ENCODE data around the gene TPSD1.
"Not testable (repeated sequence)": the region's sequence is repeated elsewhere in the genome, so short reads cannot be mapped to it uniquely, and the experiment has no call there.

Gene TPSD1

DNA sequence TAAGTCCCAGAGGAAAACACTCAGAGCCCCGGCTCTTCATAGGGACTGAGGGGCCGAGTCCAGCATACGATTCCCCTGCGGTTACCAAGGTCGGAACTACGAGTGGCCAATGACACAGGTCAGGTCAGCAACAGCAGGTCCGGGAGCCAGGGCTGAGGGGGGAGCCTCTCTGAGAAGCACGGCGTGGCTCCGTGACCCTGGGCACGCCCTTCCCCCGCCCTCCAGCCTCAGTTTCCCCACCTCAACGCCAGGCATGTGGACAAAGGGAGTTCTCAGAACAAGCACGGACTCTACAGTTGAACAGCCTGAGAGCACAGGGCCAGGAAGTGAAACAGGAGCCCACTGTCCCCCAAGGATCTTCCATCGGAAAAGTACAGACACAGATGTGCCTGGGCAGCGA lies 25.6 kb downstream of the TPSD1 start:
- no peak for DNase-seq (ENCODE audit: low spot score)

DNA sequence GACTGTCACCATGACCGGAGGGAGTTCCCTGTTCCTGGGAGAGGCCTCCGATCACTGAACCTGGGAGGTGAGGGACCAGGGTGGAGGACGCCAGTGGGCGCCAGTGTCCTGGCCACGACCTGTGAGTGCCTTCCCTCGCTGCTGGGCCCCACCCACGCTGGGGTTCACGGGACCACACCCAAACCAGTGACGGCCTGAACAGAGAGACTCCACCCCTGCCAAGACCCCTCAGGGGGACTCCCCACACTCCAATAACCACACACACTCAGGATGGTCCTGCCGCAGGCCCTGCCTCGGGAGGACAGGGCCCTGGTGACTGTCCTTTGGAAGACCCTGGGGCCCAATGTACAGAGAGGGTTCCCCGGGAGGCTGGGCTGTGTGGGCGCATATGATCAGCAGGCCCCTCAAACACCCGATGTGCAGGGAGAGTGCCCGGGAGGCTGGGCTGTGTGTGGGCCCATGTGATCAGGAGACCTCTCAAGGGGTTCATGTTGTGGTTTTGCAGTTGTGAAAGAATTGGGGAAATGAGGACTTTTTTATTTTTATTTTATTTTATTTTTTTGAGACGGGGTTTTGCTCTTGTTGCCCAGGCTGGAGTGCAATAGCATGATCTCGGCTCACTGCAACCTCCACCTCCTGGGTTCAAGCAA lies 26.6 kb downstream of the TPSD1 start:
- no peak for DNase-seq (ENCODE audit: low spot score)

DNA sequence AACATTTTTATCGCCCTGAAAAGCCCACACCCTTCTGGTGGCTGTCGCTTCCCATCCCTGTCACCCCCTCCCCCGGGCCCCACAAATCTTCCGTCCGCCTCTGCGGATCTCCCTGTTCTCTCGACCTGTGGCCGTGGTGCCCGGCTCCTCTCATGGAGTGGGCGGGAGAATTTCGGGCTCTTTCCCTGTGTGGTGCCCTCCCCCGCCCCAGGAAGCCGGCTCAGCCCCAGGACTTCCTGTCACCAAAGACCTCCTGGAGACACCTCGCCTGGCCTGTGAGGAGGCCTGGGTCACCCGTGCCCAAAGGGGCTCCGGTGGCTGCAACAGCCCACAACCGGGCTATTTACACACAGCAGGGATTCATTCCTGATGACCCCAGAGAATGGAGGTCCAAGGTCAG lies 27.4 kb downstream of the TPSD1 start:
- DNase-seq (ENCODE audit: low spot score), result no peak

DNA sequence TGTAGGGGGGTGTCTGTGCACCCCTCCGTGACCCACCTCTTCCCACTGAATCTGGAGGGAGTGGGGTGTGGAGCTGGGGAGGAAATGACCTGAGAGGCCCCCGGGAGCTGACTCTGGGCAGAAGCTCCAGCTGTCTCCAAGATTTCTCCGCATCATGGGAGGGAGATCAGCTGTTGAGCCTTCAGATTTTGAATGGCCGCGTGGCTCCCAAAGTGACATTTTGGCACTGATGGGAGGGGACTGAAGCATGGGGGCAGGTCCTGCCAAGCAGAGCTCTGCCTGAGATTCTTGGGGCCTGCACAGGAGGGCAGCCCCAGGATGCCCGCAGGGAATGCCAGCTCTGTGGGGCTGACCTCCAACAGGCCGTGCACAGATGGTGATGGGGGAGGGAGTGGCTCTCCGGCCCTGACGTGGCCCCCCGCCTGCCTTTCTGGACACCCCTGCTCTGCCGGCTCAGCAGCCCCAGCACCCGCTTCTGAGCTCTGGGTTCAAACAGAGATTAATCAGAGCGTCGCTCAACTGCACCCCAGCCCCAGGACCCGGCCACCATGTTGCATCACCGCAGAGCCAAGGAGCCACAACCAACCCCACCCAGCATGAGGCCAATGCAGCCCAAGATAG lies 28.2 kb downstream of the TPSD1 start:
- no peak for DNase-seq (ENCODE audit: low spot score)

DNA sequence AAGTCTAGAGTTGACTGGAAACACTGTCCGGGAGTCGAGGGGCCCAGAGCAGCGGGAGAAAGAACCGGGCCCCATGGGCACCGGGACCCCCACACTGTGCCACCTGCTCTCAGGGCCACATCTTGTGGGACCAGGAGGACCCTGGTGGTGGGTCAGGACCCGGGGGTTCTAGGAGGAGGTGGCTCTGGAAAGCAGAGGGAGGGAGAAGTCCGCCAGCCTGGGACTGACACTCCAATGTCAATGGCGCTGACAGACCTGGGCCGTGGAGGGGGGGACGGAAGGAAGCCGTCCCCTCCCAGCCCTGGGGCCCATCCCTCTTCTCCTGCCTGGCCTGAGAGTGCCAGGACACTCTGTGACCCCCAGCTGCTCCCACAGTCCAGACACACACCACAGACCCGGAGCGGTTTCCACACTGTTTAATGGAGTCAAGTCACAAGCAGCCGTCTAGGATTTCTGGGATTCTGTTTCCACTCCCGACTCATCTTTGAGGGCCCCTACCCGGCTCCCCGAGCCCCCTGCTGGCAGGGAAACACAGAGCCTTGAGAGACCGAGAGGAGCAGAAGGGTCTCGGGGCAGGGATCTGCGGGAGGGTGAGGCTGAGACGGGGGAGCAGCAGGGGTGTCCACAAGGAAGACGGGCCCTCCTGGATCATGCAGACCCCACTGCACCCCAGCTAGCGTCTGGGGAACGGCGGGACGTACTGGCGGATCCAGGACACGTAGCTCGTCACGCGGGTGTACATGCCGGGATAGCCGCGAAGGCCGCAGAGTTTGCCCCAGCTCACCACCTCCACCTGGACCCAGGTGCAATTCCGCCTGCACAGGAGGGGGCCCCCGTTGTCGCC lies 30.0 kb downstream of the TPSD1 start:
- DNase-seq (ENCODE audit: low spot score), result no peak

DNA sequence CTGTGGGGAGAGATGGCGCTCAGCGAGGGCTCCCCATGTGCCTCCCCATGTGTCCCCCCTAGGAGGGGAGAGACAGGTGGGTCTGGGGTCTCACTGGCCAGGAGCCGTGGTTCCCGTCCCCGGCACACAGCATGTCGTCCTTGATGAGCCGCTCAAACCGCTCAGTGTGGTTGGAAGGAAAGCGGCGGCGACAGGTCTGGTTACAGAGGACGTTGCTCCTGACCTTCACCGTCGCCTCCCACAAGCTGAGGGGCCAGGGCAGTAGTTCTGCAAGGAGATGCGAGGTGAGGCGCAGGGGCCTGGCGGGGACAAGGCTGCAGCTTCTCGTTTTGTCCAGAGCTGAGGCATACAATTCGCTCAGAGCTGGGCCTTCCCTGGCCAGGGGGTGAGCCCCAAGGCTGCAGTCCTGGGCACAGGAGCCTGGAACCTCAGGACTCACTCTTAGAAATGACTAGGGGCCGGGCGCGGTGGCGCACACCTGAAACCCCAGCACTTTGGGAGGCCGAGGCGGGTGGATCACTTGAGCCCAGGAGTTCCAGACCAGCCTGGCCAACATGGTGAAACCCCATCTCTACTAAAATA lies 30.7 kb downstream of the TPSD1 start:
- no peak for DNase-seq (ENCODE audit: low spot score)

DNA sequence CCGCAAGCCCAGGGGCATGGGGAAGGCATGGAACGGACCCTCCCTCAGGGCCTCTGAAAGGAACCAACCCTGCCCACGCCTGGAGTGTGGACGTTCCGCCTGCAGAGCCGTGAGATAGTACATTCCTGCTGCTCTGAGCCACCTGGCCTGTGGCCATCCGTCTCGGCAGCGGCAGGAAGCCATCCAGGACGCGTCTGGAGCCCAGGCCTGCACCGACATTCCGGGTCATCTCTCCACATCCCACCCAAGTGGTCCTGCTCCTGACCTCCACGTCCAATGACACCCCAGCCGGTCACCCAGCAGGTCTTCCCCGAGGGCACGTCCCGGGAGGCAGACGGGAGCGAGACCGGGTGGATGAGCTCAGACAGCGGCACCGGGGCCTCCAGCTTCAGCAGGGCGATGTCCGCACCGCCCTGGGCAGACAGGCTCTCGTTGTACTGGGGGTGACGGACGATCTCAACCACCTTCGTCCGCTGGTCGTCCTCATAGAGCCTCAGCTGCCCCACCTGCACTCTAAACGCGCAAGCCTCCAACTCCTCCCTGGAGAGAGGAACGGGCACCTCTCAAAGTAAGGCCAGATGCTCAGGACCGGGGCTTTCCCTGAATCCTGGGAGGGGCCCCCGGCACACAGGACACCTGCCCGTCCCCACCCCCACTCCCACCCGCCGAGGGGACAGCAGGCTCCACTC lies 32.3 kb downstream of the TPSD1 start:
- DNase-seq (ENCODE audit: low spot score), result no peak

DNA sequence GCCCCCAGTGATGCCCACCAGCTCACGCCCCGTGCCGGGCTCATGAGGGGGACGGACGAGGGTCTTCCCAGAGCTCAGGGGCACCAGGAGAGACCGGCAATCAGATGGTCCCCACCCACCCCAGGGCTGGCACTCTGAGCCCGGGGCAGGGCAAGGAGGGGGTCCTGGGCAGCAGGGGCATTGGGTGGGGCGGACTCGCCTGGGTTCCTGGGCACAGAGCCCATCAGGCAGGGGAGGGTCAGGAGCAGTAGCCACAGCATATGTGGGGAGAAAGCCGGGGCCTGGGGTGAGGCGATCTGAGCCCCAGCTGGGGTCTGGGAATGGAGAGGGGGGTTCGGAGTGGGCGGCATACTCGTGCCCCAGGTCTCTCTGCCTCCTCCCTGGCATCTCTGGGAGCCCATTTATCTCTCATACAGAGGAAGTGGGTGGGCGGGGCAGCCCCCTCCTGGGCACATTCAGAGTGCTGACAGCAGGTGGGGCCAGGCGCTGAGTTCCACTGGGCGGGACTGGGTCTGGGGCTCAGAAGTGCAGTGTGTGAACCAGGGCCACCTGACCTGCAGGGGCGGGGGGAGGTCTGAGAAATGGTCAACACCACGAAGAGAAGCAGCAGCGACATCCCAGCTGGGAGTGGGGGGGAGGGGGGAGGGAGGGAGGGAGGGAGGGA lies 33.1 kb downstream of the TPSD1 start:
- DNase-seq (ENCODE audit: low spot score), result no peak

DNA sequence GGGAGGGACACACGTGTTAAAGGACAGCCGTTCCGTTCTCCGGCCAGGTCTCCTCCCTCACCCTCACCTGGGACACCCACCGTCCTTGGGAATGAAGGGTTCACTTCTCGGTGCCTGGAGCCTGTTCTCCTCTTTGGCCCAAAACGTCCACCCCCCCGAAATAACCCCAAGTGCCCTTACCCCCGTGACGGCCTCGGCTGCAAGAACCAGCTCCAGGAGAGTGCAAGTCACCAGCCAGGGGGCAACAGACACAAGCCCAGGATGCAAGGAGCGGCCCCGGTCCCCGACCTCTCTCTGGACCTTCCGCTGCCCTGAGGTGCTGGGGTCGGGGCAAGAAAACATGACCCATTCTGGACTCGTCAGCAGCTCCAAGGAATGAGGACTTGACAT lies 33.6 kb downstream of the TPSD1 start:
- no peak for DNase-seq (ENCODE audit: low spot score)

DNA sequence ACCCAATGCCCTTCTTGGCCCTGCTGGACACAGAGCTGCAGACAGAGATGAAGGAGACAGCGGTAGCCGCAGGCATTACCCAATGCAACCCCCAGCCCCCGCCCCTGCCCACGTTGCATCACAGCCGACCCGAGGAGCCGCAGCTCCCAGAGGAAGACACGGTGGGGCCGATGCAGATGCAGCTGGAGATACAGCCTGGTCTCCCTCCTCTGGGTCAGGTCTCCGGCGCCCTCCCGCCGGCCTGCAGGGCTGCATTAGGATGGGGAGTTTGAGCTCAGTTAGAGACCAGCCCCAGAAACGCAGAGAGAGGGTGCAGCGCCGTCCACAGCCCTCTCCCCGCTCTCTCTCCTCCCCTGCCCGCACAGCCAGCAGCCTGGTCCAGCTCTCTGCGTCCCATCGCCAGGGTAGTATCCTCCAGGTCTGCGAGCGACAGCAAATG lies 34.2 kb downstream of the TPSD1 start:
- no peak for DNase-seq (ENCODE audit: low spot score)

DNA sequence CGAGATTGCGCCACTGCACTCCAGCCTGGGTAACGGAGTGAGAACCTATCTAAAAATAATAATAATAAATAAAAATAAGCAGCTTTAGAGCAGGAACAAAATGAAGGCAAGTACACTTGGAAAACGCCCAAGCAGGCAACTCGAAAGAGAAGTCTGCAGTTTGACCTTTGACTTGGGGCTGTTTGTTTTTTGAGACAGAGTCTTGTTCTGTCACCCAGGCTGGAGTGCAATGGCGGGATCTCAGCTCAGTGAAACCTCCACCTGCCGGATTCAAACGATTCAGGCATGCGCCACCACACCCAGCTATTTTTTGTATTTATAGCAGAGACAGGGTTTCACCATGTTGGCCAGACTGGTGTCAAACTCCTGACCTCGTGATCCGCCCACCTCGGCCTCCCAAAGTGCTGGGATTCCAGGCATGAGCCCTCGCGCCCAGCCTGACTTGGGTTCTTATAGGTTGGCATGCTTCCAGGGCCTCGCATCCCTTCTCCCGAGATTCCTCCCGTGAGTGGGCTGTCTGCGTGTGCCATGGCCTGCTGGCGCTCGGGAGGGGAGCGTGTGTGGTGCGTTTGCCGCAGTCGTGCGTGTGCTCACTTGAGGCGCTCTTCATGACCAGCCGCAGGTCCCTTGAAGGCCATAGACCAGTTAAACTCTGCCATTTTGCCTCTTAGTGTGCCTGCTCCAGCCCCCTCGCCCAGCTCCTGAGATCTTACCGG lies 35.1 kb downstream of the TPSD1 start:
- DNase-seq (ENCODE audit: low spot score), result no peak

DNA sequence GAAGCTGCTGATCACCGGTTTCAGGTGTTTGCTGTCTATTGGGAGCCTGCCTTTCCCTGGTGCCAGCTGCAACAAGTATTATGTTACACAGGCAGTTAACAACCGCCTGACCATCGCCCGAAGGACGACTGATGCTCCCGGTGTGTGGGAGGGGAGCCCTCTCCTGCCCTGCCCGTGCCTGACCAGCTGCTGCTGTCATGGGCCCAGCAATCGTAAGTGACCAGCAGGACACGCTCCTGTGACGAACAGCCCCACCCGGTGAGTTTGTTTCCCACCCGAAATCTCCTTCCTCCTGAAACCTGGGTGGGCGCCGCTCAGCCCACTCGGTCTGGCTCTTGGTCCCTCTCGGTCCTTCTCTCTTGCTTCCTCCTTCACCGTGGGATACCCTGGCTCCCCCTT lies 35.7 kb downstream of the TPSD1 start:
- no peak for DNase-seq (ENCODE audit: low spot score)

DNA sequence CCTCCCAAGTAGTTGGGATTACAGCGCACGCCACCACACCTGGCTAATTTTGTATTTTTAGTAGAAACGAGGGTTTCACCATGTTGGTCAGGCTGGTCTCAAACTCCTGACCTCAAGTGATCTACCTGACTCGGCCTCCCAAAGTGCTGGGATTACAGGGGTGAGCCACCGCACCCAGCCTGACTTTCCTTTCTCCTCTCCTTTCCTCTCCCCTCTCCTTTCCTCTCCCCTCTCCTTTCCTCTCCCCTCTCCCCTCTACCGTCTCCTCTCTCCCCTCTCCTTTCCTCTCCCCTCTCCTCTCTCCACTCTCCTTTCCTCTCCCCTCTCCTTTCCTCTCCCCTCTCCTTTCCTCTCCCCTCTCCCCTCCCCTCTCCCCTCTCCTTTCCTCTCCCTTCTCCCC lies 36.3 kb downstream of the TPSD1 start:
- DNase-seq (ENCODE audit: low spot score), result not testable (repeated sequence)

DNA sequence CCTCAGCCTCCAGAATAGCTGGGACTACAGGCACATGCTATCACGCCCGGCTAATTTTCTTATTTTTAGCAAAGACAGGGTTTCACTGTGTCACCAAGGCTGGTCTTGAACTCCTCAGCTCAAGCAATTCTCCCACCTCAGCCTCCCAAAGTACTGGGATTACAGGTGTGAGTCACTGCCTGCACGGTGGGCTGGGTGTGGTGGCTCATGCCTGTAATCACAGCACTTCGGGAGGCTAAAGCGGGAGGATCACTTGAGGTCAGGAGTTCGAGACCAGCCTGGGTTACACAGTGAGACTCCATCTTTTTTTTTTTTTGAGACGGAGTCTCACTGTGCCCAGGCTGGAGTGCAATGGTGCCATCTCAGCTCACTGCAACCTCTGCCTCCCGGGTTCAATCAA lies 36.9 kb downstream of the TPSD1 start:
- DNase-seq (ENCODE audit: low spot score), result not testable (repeated sequence)

DNA sequence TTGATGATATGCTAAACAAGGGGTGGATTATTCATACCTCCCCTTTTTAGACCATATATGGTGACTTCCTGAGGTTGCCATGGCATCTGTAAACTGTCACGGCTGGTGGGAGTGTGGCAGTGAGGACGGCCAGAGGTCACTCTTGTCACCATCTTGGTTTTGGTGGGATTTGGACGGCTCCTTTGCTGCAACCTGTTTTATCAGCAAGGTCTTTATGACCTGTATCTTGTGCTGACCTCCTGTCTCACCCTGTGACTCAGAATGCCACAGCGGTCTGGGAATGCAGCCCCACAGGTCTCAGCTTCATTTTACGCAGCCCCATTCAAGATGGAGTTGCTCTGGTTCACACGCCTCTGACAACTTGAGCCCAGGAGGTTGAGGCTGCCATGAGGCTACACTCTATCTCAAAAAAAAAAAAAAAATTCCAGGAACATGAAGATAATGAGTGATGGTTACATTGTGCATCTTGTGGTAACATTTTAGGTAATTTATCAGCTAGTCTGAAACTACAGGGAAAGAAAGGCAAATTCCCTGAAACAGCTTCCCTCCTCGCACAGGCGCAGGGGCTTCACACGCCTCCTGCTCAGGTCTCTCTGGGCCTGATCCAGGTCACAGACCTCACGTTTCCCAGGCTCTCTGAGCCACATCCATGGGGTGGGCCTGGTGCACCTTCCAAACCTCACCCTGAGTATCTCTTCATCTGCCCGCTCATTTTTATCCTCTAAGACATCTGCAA lies 38.2 kb downstream of the TPSD1 start:
- no peak for DNase-seq (ENCODE audit: low spot score)

DNA sequence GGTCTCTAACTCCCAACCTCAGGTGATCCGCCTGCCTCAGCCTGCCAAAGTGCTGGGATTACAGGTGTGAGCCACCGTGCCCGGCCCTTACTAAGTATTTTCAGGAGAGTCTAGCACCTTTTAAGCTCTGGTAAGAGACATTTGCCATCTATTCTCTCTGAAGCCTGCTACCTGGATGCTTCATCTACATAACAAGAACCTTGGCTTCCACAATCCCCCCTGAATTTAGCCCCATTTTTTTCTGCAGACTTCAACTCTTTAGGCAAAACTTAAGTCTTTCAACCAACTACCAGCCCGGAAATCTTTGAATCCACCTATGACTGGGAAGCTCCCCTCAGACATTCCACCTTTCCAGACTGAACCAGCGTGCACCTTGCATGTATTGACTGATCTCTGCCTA lies 39.6 kb downstream of the TPSD1 start:
- DNase-seq (ENCODE audit: low spot score), result no peak

DNA sequence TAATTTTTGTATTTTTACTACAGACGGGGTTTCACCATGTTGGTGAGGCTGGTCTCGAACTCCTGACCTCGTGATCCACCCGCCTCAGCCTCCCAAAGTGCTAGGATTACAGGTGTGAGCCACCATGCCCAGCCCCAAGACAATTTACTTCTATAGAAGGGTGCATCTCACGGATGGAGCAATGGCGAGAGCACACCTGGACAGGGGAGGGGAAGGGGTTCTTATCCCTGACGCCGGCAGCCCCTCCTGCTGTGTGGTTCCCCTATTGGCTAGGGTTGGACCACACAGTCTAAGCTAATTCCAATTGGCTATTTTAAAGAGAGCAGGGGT lies 40.8 kb downstream of the TPSD1 start:
- not testable (repeated sequence) for DNase-seq (ENCODE audit: low spot score)

DNA sequence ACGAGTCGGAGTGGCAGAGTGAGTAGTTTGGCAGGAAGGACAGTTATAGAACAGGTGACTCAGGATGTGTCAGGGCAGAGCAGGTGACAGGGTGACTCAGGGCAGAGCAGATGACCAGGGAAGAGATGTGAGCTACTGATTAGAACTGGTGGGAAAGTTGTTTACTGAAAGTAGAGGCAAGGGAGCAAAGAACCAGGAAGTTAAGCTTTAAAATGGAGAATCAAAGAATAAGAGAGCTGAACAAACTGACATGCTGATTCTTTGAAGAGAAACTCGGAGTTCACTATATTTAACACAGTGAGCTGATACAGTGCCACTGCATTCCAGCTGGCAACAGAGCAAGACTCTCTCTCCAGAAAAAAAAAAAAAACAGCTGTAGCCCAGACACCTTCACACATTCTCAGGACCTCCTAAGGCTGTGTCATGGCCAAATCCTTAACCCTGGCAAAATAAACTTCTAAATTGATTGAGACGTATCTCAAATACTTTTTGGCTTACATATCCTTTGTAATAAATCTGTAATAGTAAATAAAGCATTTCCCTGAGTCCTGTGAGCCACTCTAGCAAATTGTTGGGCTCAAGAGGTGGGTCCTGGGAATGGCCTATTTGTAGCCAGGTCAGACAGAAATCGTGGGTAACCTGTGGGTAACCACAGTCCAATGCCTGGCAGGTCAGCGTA lies 41.3 kb downstream of the TPSD1 start:
- DNase-seq (ENCODE audit: low spot score), result peak; percentile 20

DNA sequence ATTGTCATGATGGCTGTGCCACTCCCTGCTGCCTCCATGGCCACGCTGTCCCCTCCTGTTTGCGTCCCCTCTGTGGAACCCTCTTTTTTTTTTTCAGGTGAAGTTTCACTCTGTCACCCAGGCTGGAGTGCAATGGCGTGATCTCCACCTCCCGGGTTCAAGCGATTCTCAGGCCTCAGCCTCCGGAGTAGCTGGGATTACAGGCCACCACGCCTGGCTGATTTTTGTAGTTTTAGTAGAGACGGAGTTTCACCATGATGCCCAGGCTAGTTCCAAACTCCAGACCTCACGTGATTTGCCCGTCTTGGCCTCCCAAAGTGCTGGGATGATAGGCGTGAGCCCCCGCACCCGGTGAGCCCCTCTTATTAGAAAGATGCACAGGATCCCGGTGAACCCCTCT lies 42.5 kb downstream of the TPSD1 start:
- DNase-seq (ENCODE audit: low spot score), result no peak

Data from activated CD4-positive, alpha-beta T cell treated with anti-CD3 and anti-CD28 coated beads, Interleukin-2, Interleukin-4, amounts not matched to agents 100 ng/mL and 50 ng/mL, durations not matched to agents 16 hours and 8 hours (primary cell).